ENCODE data around the gene ABLIM1. TPM values are rescaled to one million over a fixed set of nuclear protein-coding genes. Genes with fewer than 3 reads are reported as not detected.

The ABLIM1 gene
- total RNA-seq, 1 donor from 2014 or later = 30.2 TPM

- no peak for DNase-seq (ENCODE audit: low read depth)
- no peak overlapping the region for H3K4me3 ChIP-seq (ENCODE audit: low read depth, low read length)
- TF ChIP-seq CTCF (conservative IDR thresholded peaks at IDR 0.05; ENCODE audit: low read depth, low read length) = no peak
Observed at GRCh38 chr10:114661212-114661880, 3.3 kb upstream of the ABLIM1 start.

GRCh38 chr10:114655671-114656070 lies 2.4 kb downstream of the ABLIM1 start:
- no peak overlapping the region for H3K4me3 ChIP-seq (ENCODE audit: low read depth, low read length)
- DNase-seq (ENCODE audit: low read depth) = no peak
- TF ChIP-seq CTCF (conservative IDR thresholded peaks at IDR 0.05; ENCODE audit: low read depth, low read length) = no peak

GRCh38 chr10:114654822-114655575 lies 3.1 kb downstream of the ABLIM1 start:
- no peak overlapping the region for H3K4me3 ChIP-seq (ENCODE audit: low read depth, low read length)
- DNase-seq (ENCODE audit: low read depth) = no peak
- TF ChIP-seq CTCF (conservative IDR thresholded peaks at IDR 0.05; ENCODE audit: low read depth, low read length) = no peak

GRCh38 chr10:114653926-114654325 lies 4.1 kb downstream of the ABLIM1 start:
- no peak for DNase-seq (ENCODE audit: low read depth)
- no peak for TF ChIP-seq CTCF (conservative IDR thresholded peaks at IDR 0.05; ENCODE audit: low read depth, low read length)
- no peak overlapping the region for H3K4me3 ChIP-seq (ENCODE audit: low read depth, low read length)

- no peak for TF ChIP-seq CTCF (conservative IDR thresholded peaks at IDR 0.05; ENCODE audit: low read depth, low read length)
- no peak overlapping the region for H3K4me3 ChIP-seq (ENCODE audit: low read depth, low read length)
- DNase-seq (ENCODE audit: low read depth) = no peak
Observed at GRCh38 chr10:114652402-114653368, 5.4 kb downstream of the ABLIM1 start.

DNA sequence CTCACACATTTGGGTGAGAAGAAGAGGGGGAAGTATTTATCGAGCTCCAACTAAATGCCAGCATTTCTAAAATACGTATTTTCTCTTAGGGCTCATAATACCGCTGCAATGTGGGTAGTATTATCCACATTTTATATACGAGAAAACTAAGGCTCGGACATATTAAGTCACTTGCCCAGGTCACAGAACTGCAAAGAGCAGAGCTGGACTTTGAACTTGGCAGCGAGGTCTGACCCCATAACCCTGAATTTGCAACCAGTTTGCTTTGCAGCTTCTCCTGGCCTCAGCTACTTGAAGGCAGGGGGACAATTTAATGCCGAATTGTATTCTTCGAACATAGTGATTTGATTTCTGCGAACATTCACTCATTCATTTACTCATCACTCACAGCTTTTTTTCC lies 7.2 kb downstream of the ABLIM1 start:
- no peak overlapping the region for H3K4me3 ChIP-seq (ENCODE audit: low read depth, low read length)
- DNase-seq (ENCODE audit: low read depth) = no peak
- TF ChIP-seq CTCF (conservative IDR thresholded peaks at IDR 0.05; ENCODE audit: low read depth, low read length) = no peak
